ENCODE data around the gene ULBP2. TPM values are rescaled to one million over a fixed set of nuclear protein-coding genes. Genes with fewer than 3 reads are reported as not detected.
A peak's percentile ranks its signal among the peaks of the same experiment; 100 is the strongest.
"Not testable (repeated sequence)": the region's sequence is repeated elsewhere in the genome, so short reads cannot be mapped to it uniquely, and the experiment has no call there.

ULBP2 gene
- polyA plus RNA-seq, 12 donors: 0.20 to 0.86 (median 0.36) TPM; not detected in 2

GRCh38 chr6:149907317-149907716, 34.5 kb upstream of the ULBP2 start:
- no peak for DNase-seq

GRCh38 chr6:149908480-149908879, 33.3 kb upstream of the ULBP2 start:
- DNase-seq: not testable (repeated sequence)

GRCh38 chr6:149909701-149910470, 31.9 kb upstream of the ULBP2 start:
- DNase-seq: no peak

- DNase-seq: no peak
Measured at GRCh38 chr6:149910721-149911151, 31.1 kb upstream of the ULBP2 start.

GRCh38 chr6:149912680-149913079, 29.1 kb upstream of the ULBP2 start:
- DNase-seq: not testable (repeated sequence)

- no peak for DNase-seq
Measured at GRCh38 chr6:149913085-149913484, 28.7 kb upstream of the ULBP2 start.

- no peak for DNase-seq
Measured at GRCh38 chr6:149913540-149914240, 28.1 kb upstream of the ULBP2 start.

GRCh38 chr6:149915970-149916865, 25.6 kb upstream of the ULBP2 start:
- no peak for DNase-seq

GRCh38 chr6:149917679-149918078, 24.1 kb upstream of the ULBP2 start:
- no peak for DNase-seq

- no peak for DNase-seq
Measured at GRCh38 chr6:149918151-149918905, 23.5 kb upstream of the ULBP2 start.

GRCh38 chr6:149919126-149919833, 22.5 kb upstream of the ULBP2 start:
- not testable (repeated sequence) for DNase-seq

GRCh38 chr6:149919834-149920225, 22.0 kb upstream of the ULBP2 start:
- no peak for DNase-seq

- no peak for DNase-seq
Measured at GRCh38 chr6:149921361-149921760, 20.5 kb upstream of the ULBP2 start.

GRCh38 chr6:149922091-149922490, 19.7 kb upstream of the ULBP2 start:
- not testable (repeated sequence) for DNase-seq

- DNase-seq: peak; percentile 89
Measured at GRCh38 chr6:149922642-149923326, 19.0 kb upstream of the ULBP2 start, which contains the start of gene RAET1G. TSS of gene RAET1G (minus strand) at chr6:149923121. CDS start at chr6:149923010, 111 bp downstream.

GRCh38 chr6:149923327-149923986, 18.4 kb upstream of the ULBP2 start:
- DNase-seq: no peak

- no peak for DNase-seq
Measured at GRCh38 chr6:149924206-149924932, 17.4 kb upstream of the ULBP2 start.

GRCh38 chr6:149924933-149925252, 16.9 kb upstream of the ULBP2 start:
- no peak for DNase-seq

Data from muscle of arm (tissue), 12 donors.